NT2/D1 (cell line): Measurements from ENCODE around the gene MALL.

Experiments used
- YY1 ChIP-seq: IDR thresholded peaks from 2 replicates; pipeline ENCODE4 v1.6.1; 2011; ENCODE audit not compliant: insufficient read length, insufficient read depth
- ZNF274 ChIP-seq: IDR thresholded peaks from 2 replicates; pipeline ENCODE4 v1.6.1; 2011; ENCODE audit warnings: mild to moderate bottlenecking, low read depth, low read length

GRCh38 chr2:110143982-110144381, 28.4 kb upstream of the MALL start:
- no peak for TF ChIP-seq ZNF274
- no peak for TF ChIP-seq YY1
